ENCODE results near the gene GPR39. TPM values are rescaled to one million over a fixed set of nuclear protein-coding genes. Genes with fewer than 3 reads are reported as not detected.

Gene GPR39
- total RNA-seq, 1 donor from 2014 or later = not detected

DNA sequence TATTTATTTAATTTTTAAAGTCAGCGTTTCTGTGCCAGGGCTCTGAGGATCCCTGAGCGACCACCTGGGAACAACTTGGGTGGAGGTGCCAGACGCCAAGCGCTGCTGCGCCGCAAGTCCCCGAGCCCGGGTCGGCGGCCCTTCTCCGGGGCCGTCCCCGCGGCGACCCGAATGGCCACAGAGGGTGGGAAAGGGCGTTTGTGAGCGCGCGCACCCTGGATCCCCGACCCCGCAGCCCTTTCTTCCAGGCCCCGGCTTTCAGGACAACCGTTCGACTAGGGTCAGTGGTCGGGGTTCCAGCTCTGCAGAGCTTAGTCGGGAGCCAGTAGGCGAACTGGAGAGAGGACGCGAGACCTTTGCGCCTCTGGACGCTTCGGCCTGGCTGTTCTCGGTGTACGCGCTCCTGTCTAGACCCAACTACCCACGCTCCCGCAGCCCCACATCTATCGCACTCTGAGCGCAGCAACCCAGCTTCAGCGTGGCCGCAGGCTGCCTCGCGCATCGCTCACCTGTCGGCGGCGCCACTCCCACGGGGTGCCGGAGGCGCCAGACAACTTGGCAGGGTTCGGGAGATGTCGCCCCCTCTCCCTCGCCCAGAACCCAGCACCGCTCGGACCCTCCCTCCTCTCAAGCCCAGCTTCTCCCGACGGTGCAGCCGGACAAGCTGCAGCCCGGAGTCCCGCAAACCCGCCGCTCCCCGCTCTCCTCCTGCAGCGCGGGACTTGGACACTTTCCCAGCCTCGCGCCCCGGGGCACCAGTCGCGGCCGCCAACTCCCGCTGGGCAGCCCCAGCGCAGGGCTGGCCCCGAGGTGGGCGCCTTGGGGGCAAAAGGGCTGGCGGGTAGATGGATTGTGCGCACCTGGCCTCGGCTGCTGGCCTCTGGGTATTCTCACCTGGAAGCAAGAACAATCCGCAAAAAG, 252.6 kb downstream of the GPR39 start:
- DNase-seq (ENCODE audit: low read depth in 2 of 2) = peak in 1 of 2 donors; percentile 21

DNA sequence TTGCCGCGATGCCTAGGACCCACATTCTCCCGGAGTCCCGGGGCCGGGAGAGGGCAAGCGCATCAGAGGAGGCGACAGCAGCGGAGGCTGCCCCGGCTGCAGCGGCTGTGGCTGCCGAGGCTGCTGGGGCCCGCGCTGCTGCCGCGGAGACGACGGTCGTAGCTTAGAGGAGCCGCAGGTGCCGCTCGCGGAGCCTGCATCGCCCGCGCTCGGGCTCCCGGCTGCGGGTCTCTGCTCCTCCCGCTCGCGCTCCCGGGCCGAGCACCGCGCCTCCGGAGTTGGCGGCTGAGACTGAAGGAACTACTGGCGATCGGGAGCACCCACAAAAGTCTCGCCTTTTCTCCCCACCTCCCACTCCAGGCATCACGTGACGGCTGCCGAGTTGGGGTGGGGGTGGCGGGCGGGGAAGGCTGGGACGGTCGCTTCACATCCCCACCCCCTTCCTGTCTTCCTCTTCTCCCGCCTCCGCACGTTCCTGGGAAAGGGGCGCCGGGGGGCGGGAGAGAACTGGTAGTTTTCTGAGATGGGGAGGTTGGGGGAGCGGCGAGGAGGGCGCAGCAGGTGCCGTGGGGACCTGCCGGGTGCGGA, 253.4 kb downstream of the GPR39 start, which contains the start of gene LYPD1:
Gene LYPD1, minus strand, starts transcription at position 298 of the 588 bp plus-strand sequence. Its CDS starts 273 bp downstream, at position 25.
- peak in 1 of 2 donors; percentile 23 for DNase-seq (ENCODE audit: low read depth in 2 of 2)

- peak in 1 of 2 donors; percentile 10 for DNase-seq (ENCODE audit: low read depth in 2 of 2)
Observed at GRCh38 chr2:132670496-132671150, 254.0 kb downstream of the GPR39 start.

GRCh38 chr2:132671151-132671835, 254.7 kb downstream of the GPR39 start:
- DNase-seq (ENCODE audit: low read depth in 2 of 2) = peak in 1 of 2 donors; percentile 63

GRCh38 chr2:132676999-132677398, 260.4 kb downstream of the GPR39 start:
- DNase-seq (ENCODE audit: low read depth in 2 of 2) = no peak

GRCh38 chr2:132677661-132678060, 261.1 kb downstream of the GPR39 start:
- no peak for DNase-seq (ENCODE audit: low read depth in 2 of 2)

DNA sequence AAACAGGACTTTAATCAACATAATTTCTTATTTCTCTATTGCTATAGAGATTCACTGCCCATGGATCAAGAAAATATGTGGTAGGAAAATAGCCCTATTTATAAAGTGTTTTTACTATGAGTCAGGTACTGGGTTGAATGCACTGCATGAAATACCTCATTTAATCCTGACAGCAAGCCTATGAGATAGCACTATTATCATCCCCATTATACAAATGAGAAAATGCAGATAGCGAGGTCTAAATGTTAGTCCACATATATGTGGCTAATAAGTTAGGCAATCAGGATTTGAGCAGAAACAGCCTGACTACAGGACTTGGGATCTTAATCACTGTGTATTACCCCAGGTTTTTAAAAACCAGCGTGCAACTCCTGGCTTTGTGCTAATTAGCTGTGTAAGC, 261.9 kb downstream of the GPR39 start:
- no peak for DNase-seq (ENCODE audit: low read depth in 2 of 2)

GRCh38 chr2:132680544-132680943, 263.9 kb downstream of the GPR39 start:
- DNase-seq (ENCODE audit: low read depth in 2 of 2) = no peak

DNA sequence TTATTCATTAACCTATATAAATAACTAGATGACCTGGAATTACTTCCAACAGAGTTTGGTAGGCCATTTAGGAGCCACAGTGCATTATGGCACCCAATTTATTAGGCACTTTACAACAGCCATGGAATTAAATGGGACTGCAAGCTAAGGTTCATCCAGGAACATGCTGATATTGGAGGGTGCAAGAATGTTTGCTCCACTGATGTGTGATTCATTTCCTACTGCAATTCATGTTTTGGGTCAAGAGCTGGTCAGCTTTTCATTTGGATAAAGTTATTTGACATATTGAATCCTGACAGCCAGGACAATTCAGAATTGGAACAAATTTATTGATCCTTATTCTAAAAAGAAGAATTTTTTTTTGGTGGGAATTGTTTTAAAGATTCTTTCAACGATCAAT, 265.2 kb downstream of the GPR39 start:
- DNase-seq (ENCODE audit: low read depth in 2 of 2) = no peak

GRCh38 chr2:132690664-132691303, 274.2 kb downstream of the GPR39 start:
- DNase-seq (ENCODE audit: low read depth in 2 of 2) = no peak

GRCh38 chr2:132691556-132691955, 275.0 kb downstream of the GPR39 start:
- no peak for DNase-seq (ENCODE audit: low read depth in 2 of 2)

DNA sequence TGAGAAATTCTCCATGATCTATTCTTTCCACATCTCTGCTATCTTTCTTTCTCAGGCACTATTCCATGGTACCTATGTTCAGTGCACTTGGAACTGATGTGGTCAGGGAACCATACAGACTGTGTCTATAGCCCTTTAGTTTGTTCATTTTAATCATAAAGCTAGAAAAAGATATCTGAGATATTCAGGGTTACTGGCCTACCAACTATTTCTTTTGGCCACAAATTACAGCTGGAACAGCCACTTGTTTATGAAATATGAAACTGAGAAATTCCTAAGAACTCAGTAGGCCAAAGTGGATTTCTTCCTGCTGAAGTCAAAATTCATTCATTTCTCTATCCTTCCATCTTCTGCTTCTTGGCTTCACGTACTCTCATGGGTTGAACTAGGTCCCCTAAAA, 276.2 kb downstream of the GPR39 start:
- no peak for DNase-seq (ENCODE audit: low read depth in 2 of 2)

Data from dermis microvascular lymphatic vessel endothelial cell (primary cell).